Endothelial cell of umbilical vein (primary cell): ENCODE measurements around the gene FSTL1.

Source experiments
- EZH2 ChIP-seq: IDR thresholded peaks from 2 replicates; pipeline ENCODE4 v1.6.1; 2012; ENCODE audit warnings: borderline replicate concordance, low read depth, mild to moderate bottlenecking, moderate library complexity, low read length, inconsistent platforms; ENCODE audit not compliant: severe bottlenecking
- FOS ChIP-seq: IDR thresholded peaks from 2 replicates; pipeline ENCODE4 v1.6.1; 2011; ENCODE audit warnings: mild to moderate bottlenecking, low read length, moderate library complexity, borderline replicate concordance; ENCODE audit not compliant: insufficient read depth
- JUN ChIP-seq: IDR thresholded peaks from 2 replicates; pipeline ENCODE4 v1.6.1; 2011; ENCODE audit warnings: borderline replicate concordance, low read depth; ENCODE audit not compliant: insufficient read length, insufficient read depth
- POLR2A ChIP-seq: IDR thresholded peaks from 2 replicates; pipeline ENCODE4 v1.6.1; 2012; ENCODE audit warnings: low read depth, mild to moderate bottlenecking, control low read depth, low read length
- POLR2AphosphoS5 ChIP-seq: IDR thresholded peaks from 2 replicates; pipeline ENCODE4 v1.6.1; 2012; ENCODE audit warnings: low read depth, mild to moderate bottlenecking, control low read depth, low read length, moderate library complexity; ENCODE audit not compliant: insufficient read depth
- TF ChIP-seq, protein P1 (sequence below), 2 donors: IDR thresholded peaks; 1 replicate in 1 of 2; 2 replicates in 1 of 2; pipeline ENCODE4 v1.5.1; 2011; ENCODE audit warnings: low read length in 2 of 2, mild to moderate bottlenecking in 2 of 2, moderate library complexity in 2 of 2, control low read depth in 1 of 2, inconsistent platforms in 1 of 2, low read depth in 1 of 2; ENCODE audit not compliant: insufficient read depth in 1 of 2; ENCODE audit errors: extremely low read depth in 1 of 2
- TF ChIP-seq, protein P2 (sequence below): IDR thresholded peaks from 2 replicates; pipeline ENCODE4 v1.6.1; 2011; ENCODE audit not compliant: insufficient read depth, insufficient read length

DNA sequence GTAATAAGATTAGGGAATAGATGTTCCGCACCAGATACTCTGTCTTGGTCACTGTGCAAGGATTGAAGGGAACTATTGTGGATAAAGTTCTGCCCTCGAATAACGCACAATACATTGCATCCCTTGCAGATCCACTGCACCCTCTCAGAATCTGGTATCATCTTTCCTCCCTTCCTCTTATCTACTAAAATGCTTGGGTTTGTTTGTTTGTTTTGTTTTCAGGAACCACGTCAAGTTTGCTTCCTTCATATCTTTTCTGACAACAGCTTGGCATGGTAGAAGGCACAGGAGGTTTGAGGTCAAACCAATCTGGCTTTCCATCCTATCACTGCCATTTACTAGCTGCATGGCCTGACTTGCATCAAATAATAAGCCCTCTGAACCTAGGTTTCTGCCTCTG, 2.0 kb upstream of the FSTL1 start:
- TF ChIP-seq, protein P1, sequence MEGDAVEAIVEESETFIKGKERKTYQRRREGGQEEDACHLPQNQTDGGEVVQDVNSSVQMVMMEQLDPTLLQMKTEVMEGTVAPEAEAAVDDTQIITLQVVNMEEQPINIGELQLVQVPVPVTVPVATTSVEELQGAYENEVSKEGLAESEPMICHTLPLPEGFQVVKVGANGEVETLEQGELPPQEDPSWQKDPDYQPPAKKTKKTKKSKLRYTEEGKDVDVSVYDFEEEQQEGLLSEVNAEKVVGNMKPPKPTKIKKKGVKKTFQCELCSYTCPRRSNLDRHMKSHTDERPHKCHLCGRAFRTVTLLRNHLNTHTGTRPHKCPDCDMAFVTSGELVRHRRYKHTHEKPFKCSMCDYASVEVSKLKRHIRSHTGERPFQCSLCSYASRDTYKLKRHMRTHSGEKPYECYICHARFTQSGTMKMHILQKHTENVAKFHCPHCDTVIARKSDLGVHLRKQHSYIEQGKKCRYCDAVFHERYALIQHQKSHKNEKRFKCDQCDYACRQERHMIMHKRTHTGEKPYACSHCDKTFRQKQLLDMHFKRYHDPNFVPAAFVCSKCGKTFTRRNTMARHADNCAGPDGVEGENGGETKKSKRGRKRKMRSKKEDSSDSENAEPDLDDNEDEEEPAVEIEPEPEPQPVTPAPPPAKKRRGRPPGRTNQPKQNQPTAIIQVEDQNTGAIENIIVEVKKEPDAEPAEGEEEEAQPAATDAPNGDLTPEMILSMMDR (IDR thresholded peaks at IDR 0.05; ENCODE audit: extremely low read depth in 1 of 2, insufficient read depth in 1 of 2, low read depth in 1 of 2, low read length in 2 of 2): no peak
- TF ChIP-seq POLR2AphosphoS5 (no peak), JUN (no peak), POLR2A (no peak), FOS (no peak), EZH2 (no peak)
- TF ChIP-seq, protein P2, sequence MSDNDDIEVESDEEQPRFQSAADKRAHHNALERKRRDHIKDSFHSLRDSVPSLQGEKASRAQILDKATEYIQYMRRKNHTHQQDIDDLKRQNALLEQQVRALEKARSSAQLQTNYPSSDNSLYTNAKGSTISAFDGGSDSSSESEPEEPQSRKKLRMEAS: no peak
